ENCODE results near the gene ADK.

ADK gene

DNA sequence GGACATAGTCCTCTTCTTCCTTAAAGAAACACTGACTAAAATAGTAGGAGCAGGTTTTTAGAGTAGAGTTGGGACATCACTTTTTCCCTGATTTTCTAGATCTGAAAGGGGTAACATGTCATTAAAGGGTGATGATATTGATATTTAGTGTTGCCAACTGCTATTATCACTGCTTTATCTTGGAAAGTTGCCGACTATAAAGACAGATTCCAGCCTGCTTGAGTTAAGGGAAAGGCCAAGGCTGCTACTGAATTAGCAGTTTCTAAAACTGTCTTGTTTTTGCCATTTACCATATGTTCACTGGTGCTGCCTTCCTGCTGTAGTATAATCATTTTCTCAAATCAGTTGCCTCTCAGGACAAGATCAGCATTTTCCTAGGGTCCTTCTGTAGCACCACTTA, 30.1 kb upstream of the ADK start:
- no peak for TF ChIP-seq EZH2phosphoT487 (IDR thresholded peaks at IDR 0.05; ENCODE audit: borderline replicate concordance)
- TF ChIP-seq, protein P1, sequence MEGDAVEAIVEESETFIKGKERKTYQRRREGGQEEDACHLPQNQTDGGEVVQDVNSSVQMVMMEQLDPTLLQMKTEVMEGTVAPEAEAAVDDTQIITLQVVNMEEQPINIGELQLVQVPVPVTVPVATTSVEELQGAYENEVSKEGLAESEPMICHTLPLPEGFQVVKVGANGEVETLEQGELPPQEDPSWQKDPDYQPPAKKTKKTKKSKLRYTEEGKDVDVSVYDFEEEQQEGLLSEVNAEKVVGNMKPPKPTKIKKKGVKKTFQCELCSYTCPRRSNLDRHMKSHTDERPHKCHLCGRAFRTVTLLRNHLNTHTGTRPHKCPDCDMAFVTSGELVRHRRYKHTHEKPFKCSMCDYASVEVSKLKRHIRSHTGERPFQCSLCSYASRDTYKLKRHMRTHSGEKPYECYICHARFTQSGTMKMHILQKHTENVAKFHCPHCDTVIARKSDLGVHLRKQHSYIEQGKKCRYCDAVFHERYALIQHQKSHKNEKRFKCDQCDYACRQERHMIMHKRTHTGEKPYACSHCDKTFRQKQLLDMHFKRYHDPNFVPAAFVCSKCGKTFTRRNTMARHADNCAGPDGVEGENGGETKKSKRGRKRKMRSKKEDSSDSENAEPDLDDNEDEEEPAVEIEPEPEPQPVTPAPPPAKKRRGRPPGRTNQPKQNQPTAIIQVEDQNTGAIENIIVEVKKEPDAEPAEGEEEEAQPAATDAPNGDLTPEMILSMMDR (conservative IDR thresholded peaks at IDR 0.05; ENCODE audit: low read length) = no peak
- Histone ChIP-seq H3F3A (ENCODE audit: low read depth) (no peaks in the 10 kb centered on the region), H3K79me2 (ENCODE audit: insufficient read depth, low read length) (no peaks in the 10 kb centered on the region), H2AFZ (ENCODE audit: low read length) (no peak overlapping the region), H3K4me1 (ENCODE audit: insufficient read depth, low read length, poor library complexity, severe bottlenecking) (no peaks in the 10 kb centered on the region), H3K27me3 (ENCODE audit: insufficient read depth, low read length, poor library complexity, severe bottlenecking) (no peaks in the 10 kb centered on the region), H3K36me3 (ENCODE audit: insufficient read depth, low read length) (peaks cover 91% of the 10 kb centered on the region), H3K9me3 (ENCODE audit: insufficient read depth, low read depth, low read length) (no peaks in the 10 kb centered on the region), H3K9me2 (replicated peaks; ENCODE audit: low read depth, low read length) (no peaks in the 10 kb centered on the region), H3K4me2 (ENCODE audit: low read depth, low read length, poor library complexity, severe bottlenecking) (no peak overlapping the region), H3K4me3 (ENCODE audit: low read length, poor library complexity, severe bottlenecking) (no peak overlapping the region), H3K9ac (ENCODE audit: low read depth, low read length, poor library complexity, severe bottlenecking) (no peak overlapping the region), H4K20me1 (ENCODE audit: insufficient read depth, low read length, poor library complexity, severe bottlenecking) (no peaks in the 10 kb centered on the region)

DNA sequence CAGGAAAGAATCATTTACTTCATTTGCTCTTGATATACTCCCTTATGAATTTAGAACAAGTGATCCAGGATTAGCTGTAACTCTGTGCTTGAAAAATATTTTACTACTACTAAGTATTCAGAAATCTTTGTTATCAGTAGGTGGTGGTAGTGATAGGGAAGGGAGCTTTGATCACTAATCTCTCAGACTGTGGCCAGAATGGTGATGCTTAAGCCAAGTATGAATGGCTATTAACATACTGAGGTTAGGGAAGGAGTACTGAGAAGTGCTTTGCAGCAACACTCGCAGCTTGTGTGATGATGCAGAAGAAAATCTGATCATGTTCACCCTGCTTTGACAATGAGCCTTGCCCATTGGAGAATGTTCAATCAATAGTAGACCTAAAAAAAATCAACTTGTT, 29.7 kb upstream of the ADK start:
- H3K36me3 ChIP-seq (ENCODE audit: insufficient read depth, low read length) = peaks cover 91% of the 10 kb centered on the region
- H3F3A ChIP-seq (ENCODE audit: low read depth) = no peaks in the 10 kb centered on the region
- TF ChIP-seq EZH2phosphoT487 (IDR thresholded peaks at IDR 0.05; ENCODE audit: borderline replicate concordance) = no peak
- TF ChIP-seq, protein P1 (conservative IDR thresholded peaks at IDR 0.05; ENCODE audit: low read length) = no peak

DNA sequence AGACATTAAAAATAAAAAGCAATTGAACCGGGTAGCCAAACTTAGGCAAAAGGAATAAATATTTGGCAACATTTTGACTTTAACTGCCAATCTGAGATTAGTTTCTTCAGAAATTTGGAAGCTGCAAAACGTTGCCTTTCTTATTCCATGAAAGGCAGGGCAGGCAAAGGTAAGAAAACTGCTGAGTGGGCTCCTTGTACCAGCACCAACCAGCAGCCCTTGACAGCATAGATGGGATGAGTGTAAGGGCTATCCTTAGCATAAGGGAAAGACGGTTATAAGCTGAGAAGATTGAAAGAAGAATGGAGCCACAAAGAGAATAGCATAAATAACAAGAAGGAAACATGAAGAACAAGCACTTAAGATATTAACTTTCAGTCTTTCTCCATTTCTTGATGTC, 29.0 kb upstream of the ADK start:
- no peak overlapping the region for H3K4me3 ChIP-seq (ENCODE audit: low read length, poor library complexity, severe bottlenecking)
- H3K36me3 ChIP-seq (ENCODE audit: insufficient read depth, low read length) = peaks cover 91% of the 10 kb centered on the region
- H2AFZ ChIP-seq (ENCODE audit: low read length) = no peak overlapping the region
- no peaks in the 10 kb centered on the region for H4K20me1 ChIP-seq (ENCODE audit: insufficient read depth, low read length, poor library complexity, severe bottlenecking)
- H3K4me1 ChIP-seq (ENCODE audit: insufficient read depth, low read length, poor library complexity, severe bottlenecking) = no peaks in the 10 kb centered on the region
- H3K9ac ChIP-seq (ENCODE audit: low read depth, low read length, poor library complexity, severe bottlenecking) = no peak overlapping the region
- H3K4me2 ChIP-seq (ENCODE audit: low read depth, low read length, poor library complexity, severe bottlenecking) = no peak overlapping the region
- H3K27me3 ChIP-seq (ENCODE audit: insufficient read depth, low read length, poor library complexity, severe bottlenecking) = no peaks in the 10 kb centered on the region
- no peaks in the 10 kb centered on the region for H3K9me2 ChIP-seq (replicated peaks; ENCODE audit: low read depth, low read length)
- H3K9me3 ChIP-seq (ENCODE audit: insufficient read depth, low read depth, low read length) = no peaks in the 10 kb centered on the region
- TF ChIP-seq, protein P1 (conservative IDR thresholded peaks at IDR 0.05; ENCODE audit: low read length) = no peak
- no peak for TF ChIP-seq EZH2phosphoT487 (IDR thresholded peaks at IDR 0.05; ENCODE audit: borderline replicate concordance)
- no peaks in the 10 kb centered on the region for H3F3A ChIP-seq (ENCODE audit: low read depth)
- H3K79me2 ChIP-seq (ENCODE audit: insufficient read depth, low read length) = no peaks in the 10 kb centered on the region

More for the DNA sequence above, 29.7 kb upstream of the ADK start:
- no peak overlapping the region for H2AFZ ChIP-seq (ENCODE audit: low read length)
- no peaks in the 10 kb centered on the region for H3K27me3 ChIP-seq (ENCODE audit: insufficient read depth, low read length, poor library complexity, severe bottlenecking)
- no peaks in the 10 kb centered on the region for H3K9me2 ChIP-seq (replicated peaks; ENCODE audit: low read depth, low read length)
- H3K79me2 ChIP-seq (ENCODE audit: insufficient read depth, low read length) = no peaks in the 10 kb centered on the region
- no peaks in the 10 kb centered on the region for H4K20me1 ChIP-seq (ENCODE audit: insufficient read depth, low read length, poor library complexity, severe bottlenecking)
- H3K4me2 ChIP-seq (ENCODE audit: low read depth, low read length, poor library complexity, severe bottlenecking) = no peak overlapping the region
- H3K9ac ChIP-seq (ENCODE audit: low read depth, low read length, poor library complexity, severe bottlenecking) = no peak overlapping the region
- H3K9me3 ChIP-seq (ENCODE audit: insufficient read depth, low read depth, low read length) = no peaks in the 10 kb centered on the region
- H3K4me3 ChIP-seq (ENCODE audit: low read length, poor library complexity, severe bottlenecking) = no peak overlapping the region
- H3K4me1 ChIP-seq (ENCODE audit: insufficient read depth, low read length, poor library complexity, severe bottlenecking) = no peaks in the 10 kb centered on the region

All from Loucy (cell line).